Bronchial epithelial cell (primary cell): ENCODE measurements around the gene EXOSC7. TPM values are rescaled to one million over a fixed set of nuclear protein-coding genes. Genes with fewer than 3 reads are reported as not detected.

Source experiments
- DNase-seq: peaks from one replicate; pipeline ENCODE4 v3.0.0-alpha.2; 2010; ENCODE audit warnings: low read depth
- FAIRE-seq: peaks from 2 replicates; lab custom pipeline; 2011; peaks lifted over from hg19 to GRCh38; lab: Jason Lieb, UNC
- H3K27me3 ChIP-seq: 2 replicates; pipeline ENCODE4 v1.5.1; 2011; ENCODE audit warnings: low read length; ENCODE audit not compliant: control insufficient read depth, insufficient read depth
- H3K36me3 ChIP-seq: 2 replicates; pipeline ENCODE4 v1.5.1; 2011; ENCODE audit warnings: low read length; ENCODE audit not compliant: control insufficient read depth, insufficient read depth
- H3K4me3 ChIP-seq: 2 replicates; pipeline ENCODE4 v1.5.1; 2011; ENCODE audit warnings: mild to moderate bottlenecking, low read depth, low read length, control low read depth
- CTCF ChIP-seq: IDR thresholded peaks from 2 replicates; pipeline ENCODE4 v1.5.1; 2011; ENCODE audit warnings: mild to moderate bottlenecking, moderate library complexity, low read length, control low read depth, inconsistent platforms; ENCODE audit not compliant: insufficient read depth, severe bottlenecking
- total RNA-seq: library from RNA; depleted of rRNA; stranded (reverse); fragments of >200 nt; gene quantifications from 2 replicates; pipeline ENCODE4 v1.2.1, GENCODE V29; 2014

Gene EXOSC7
- total RNA-seq, 1 donor from 2014 or later = 70.3 TPM

- no peak for TF ChIP-seq CTCF
- Histone ChIP-seq H3K4me3 (no peak overlapping the region), H3K36me3 (peaks cover 6% of the 10 kb centered on the region), H3K27me3 (no peaks in the 10 kb centered on the region)
- DNase-seq (no peak), FAIRE-seq (peak; percentile 36)
These were observed 20.1 kb upstream of the EXOSC7 start for GRCh38 chr3:44955917-44956316.

- Histone ChIP-seq H3K36me3 (peaks cover 6% of the 10 kb centered on the region), H3K27me3 (no peaks in the 10 kb centered on the region), H3K4me3 (no peak overlapping the region)
- DNase-seq = no peak
- FAIRE-seq = no peak
- no peak for TF ChIP-seq CTCF
These were observed 18.1 kb upstream of the EXOSC7 start for GRCh38 chr3:44957986-44958385.

GRCh38 chr3:44958386-44958785, 17.7 kb upstream of the EXOSC7 start:
- FAIRE-seq = no peak
- no peak for TF ChIP-seq CTCF
- Histone ChIP-seq H3K27me3 (no peaks in the 10 kb centered on the region), H3K4me3 (no peak overlapping the region), H3K36me3 (peaks cover 6% of the 10 kb centered on the region)
- DNase-seq = no peak

- no peak for FAIRE-seq
- no peak for DNase-seq
These were observed 15.5 kb upstream of the EXOSC7 start for GRCh38 chr3:44960387-44961026.

GRCh38 chr3:44961888-44962287, 14.2 kb upstream of the EXOSC7 start:
- no peak for TF ChIP-seq CTCF
- no peak for FAIRE-seq

More at GRCh38 chr3:44960387-44961026, 15.5 kb upstream of the EXOSC7 start:
- no peak overlapping the region for H3K4me3 ChIP-seq
- H3K36me3 ChIP-seq = peaks cover 6% of the 10 kb centered on the region
- no peaks in the 10 kb centered on the region for H3K27me3 ChIP-seq
- TF ChIP-seq CTCF = no peak

More at GRCh38 chr3:44961888-44962287, 14.2 kb upstream of the EXOSC7 start:
- DNase-seq = no peak
- no peak overlapping the region for H3K4me3 ChIP-seq
- H3K36me3 ChIP-seq = peaks cover 6% of the 10 kb centered on the region
- no peaks in the 10 kb centered on the region for H3K27me3 ChIP-seq
